OCI-LY7 (cell line): ENCODE measurements around the gene SEMA6B. TPM values are rescaled to one million over a fixed set of nuclear protein-coding genes. Genes with fewer than 3 reads are reported as not detected.

Source experiments
- BruUV-seq: library from RNA; stranded (reverse); fragments of 400-500 nt; replicated peaks from 2 replicates; lab custom pipeline; 2021; lab: Mats Ljungman, UMichigan
- CTCF ChIA-PET: fragments of 300-600 bp; sonication (Branson Sonifier 250); formaldehyde crosslinking; loops from one replicate; lab custom pipeline; 2022; ENCODE audit warnings: antibody characterized with exemption; ENCODE audit not compliant: unreplicated experiment; lab: Charles Lee
- POLR2A ChIA-PET: fragments of 300-600 bp; sonication (Branson Sonifier 250); formaldehyde crosslinking; loops from one replicate; lab custom pipeline; 2022; ENCODE audit warnings: antibody characterized with exemption; lab: Charles Lee
- DNase-seq: peaks from one replicate; pipeline ENCODE4 v3.0.0-alpha.2; 2015; ENCODE audit warnings: low spot score
- H2AFZ ChIP-seq: fragments of 200-600 bp; sonication (generic), shearing (Covaris generic); 2 replicates; pipeline ENCODE4 v1.6.1; 2014; ENCODE audit warnings: mild to moderate bottlenecking, antibody characterized with exemption, low read length, moderate library complexity
- H3K27ac ChIP-seq: fragments of 200-600 bp; sonication (generic); 2 replicates; pipeline ENCODE4 v1.5.1; 2014; ENCODE audit warnings: mixed run types, low read depth, mild to moderate bottlenecking, moderate library complexity, low read length, inconsistent platforms; ENCODE audit not compliant: poor library complexity, severe bottlenecking
- H3K36me3 ChIP-seq: fragments of 200-600 bp; sonication (generic); 2 replicates; pipeline ENCODE4 v1.6.1; 2014; ENCODE audit warnings: mild to moderate bottlenecking, antibody characterized with exemption, low read length, moderate library complexity, mixed read lengths; ENCODE audit not compliant: insufficient read depth
- H3K4me1 ChIP-seq: fragments of 200-600 bp; sonication (generic); 2 replicates; pipeline ENCODE4 v1.5.1; 2014; ENCODE audit warnings: mild to moderate bottlenecking, low read length; ENCODE audit not compliant: insufficient read depth, poor library complexity, severe bottlenecking
- H3K4me2 ChIP-seq: fragments of 200-600 bp; sonication (generic); 2 replicates; pipeline ENCODE4 v1.6.1; 2014; ENCODE audit warnings: mild to moderate bottlenecking, low read length
- H3K4me3 ChIP-seq: fragments of 200-600 bp; sonication (generic); 2 replicates; pipeline ENCODE4 v1.5.1; 2014; ENCODE audit warnings: mild to moderate bottlenecking, low read depth, low read length; ENCODE audit not compliant: poor library complexity, severe bottlenecking
- H3K79me2 ChIP-seq: fragments of 200-600 bp; sonication (generic); 2 replicates; pipeline ENCODE4 v1.6.1; 2016; ENCODE audit warnings: low read depth, mild to moderate bottlenecking, low read length, moderate library complexity, mixed read lengths; ENCODE audit not compliant: insufficient read depth
- H3K9me2 ChIP-seq: fragments of 200-600 bp; sonication (generic); 2 replicates; pipeline ENCODE4 v1.6.1; 2016; ENCODE audit warnings: mild to moderate bottlenecking, low read length, mixed read lengths; ENCODE audit not compliant: insufficient read depth
- H3K9me3 ChIP-seq: fragments of 200-600 bp; sonication (generic); 2 replicates; pipeline ENCODE4 v1.6.1; 2014; ENCODE audit warnings: mild to moderate bottlenecking, mixed run types, low read length, mixed read lengths
- H4K20me1 ChIP-seq: fragments of 200-600 bp; sonication (generic); 2 replicates; pipeline ENCODE4 v1.6.1; 2014; ENCODE audit warnings: mild to moderate bottlenecking, antibody characterized with exemption, low read length, moderate library complexity, mixed read lengths; ENCODE audit not compliant: insufficient read depth
- EZH2phosphoT487 ChIP-seq: fragments of 200-600 bp; sonication (generic); IDR thresholded peaks from 2 replicates; pipeline ENCODE4 v1.6.1; 2018; ENCODE audit warnings: low read depth, borderline replicate concordance, mild to moderate bottlenecking, mixed run types, antibody characterized with exemption, low read length, moderate library complexity, mixed read lengths
- intact Hi-C: fragments of 100-400 bp; cut with micrococcal nuclease; formaldehyde crosslinking; loops from one replicate; pipeline ENCODE4 v1.10.0; 2022; ENCODE audit not compliant: unreplicated experiment
- total RNA-seq, 2 experiments: library from RNA; depleted of rRNA in 1 of 2; stranded (reverse); fragments of >200 nt in 1 of 2; shearing (Covaris generic) in 1 of 2; gene quantifications; 2 replicates each; pipeline ENCODE4 v1.2.3, GENCODE V29; 2014 to 2022
- TF ChIP-seq, protein P1 (sequence below): fragments of 200-600 bp; sonication (generic); conservative IDR thresholded peaks from 2 replicates; pipeline ENCODE4 v1.5.1; 2014; ENCODE audit warnings: mild to moderate bottlenecking, antibody characterized with exemption, low read length, moderate library complexity, mixed read lengths

SEMA6B gene
- total RNA-seq, 2 experiments from 2014 or later = not detected

DNA sequence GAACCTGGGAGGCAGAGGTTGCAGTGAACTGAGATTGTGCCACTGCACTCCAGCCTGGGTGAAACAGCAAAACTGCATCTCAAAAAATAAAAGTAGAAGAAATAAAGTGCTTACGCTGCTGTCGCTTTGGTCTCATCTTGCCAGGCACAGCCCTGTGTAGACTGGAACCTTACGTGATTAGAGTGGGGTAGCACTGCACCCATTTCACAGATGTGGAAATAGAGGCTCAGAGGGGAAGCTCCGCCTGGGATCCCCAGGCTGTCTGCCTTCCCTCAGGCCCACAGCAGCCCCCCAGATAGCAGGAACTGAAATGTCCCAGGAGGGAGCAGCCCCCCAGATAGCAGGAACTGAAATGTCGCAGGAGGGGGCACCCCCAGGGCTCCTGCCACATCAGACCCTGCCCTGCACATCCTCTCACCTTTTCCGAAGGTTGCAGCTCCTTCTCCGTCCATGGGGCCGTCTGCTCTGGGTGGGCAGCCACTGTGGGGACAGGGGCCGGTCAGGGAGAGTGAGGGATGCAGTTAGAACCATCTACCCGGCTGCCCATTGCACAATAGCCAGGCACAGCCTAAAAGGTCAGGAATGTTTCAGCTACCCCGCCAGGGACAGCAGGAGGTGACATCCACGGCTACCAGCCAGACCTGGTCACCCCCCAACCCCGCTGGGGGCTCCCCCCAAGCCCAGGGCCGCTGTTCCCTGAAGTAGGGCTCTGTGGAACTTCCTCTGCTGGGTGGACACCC is 43.1 kb downstream of the SEMA6B start:
- Histone ChIP-seq H3K36me3 (no peaks in the 10 kb centered on the region), H2AFZ (no peak overlapping the region), H3K79me2 (no peaks in the 10 kb centered on the region), H3K27ac (no peak overlapping the region), H3K9me2 (no peaks in the 10 kb centered on the region), H3K4me3 (no peak overlapping the region), H3K4me2 (no peak overlapping the region), H3K4me1 (no peaks in the 10 kb centered on the region), H4K20me1 (no peaks in the 10 kb centered on the region), H3K9me3 (no peaks in the 10 kb centered on the region)
- intact Hi-C loops = no loop called here
- no peak for DNase-seq
- CTCF ChIA-PET = no interaction called here
- BruUV-seq = no TSS peak
- POLR2A ChIA-PET = no interaction called here
- TF ChIP-seq EZH2phosphoT487 = no peak
- TF ChIP-seq, protein P1, sequence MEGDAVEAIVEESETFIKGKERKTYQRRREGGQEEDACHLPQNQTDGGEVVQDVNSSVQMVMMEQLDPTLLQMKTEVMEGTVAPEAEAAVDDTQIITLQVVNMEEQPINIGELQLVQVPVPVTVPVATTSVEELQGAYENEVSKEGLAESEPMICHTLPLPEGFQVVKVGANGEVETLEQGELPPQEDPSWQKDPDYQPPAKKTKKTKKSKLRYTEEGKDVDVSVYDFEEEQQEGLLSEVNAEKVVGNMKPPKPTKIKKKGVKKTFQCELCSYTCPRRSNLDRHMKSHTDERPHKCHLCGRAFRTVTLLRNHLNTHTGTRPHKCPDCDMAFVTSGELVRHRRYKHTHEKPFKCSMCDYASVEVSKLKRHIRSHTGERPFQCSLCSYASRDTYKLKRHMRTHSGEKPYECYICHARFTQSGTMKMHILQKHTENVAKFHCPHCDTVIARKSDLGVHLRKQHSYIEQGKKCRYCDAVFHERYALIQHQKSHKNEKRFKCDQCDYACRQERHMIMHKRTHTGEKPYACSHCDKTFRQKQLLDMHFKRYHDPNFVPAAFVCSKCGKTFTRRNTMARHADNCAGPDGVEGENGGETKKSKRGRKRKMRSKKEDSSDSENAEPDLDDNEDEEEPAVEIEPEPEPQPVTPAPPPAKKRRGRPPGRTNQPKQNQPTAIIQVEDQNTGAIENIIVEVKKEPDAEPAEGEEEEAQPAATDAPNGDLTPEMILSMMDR = no peak

DNA sequence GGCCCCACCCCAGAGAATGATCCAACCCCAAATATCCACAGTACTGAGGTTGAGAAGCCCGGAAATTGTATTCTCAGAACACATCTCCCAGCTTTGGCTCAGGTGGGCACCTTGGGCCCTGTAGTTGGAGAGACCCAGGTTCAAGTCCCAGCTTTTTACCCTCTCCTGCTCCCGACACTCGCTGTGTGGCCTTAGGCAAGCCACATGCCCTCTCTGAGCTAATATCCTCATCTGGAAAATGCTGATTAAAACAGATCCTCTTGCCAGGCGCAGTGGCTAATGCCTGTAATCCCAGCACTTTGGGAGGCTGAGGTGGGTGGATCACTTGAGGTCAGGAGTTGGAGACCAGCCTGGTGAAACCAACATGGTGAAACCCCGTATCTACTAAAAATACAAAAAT is 43.8 kb downstream of the SEMA6B start:
- intact Hi-C loops = no loop called here
- no peak for DNase-seq
- Histone ChIP-seq H3K4me1 (no peaks in the 10 kb centered on the region), H3K9me3 (no peaks in the 10 kb centered on the region), H3K4me2 (no peak overlapping the region), H3K9me2 (no peaks in the 10 kb centered on the region), H4K20me1 (no peaks in the 10 kb centered on the region), H3K27ac (no peak overlapping the region), H3K79me2 (no peaks in the 10 kb centered on the region), H2AFZ (no peak overlapping the region), H3K4me3 (no peak overlapping the region), H3K36me3 (no peaks in the 10 kb centered on the region)
- TF ChIP-seq, protein P1 = no peak
- TF ChIP-seq EZH2phosphoT487 = no peak
- ChIA-PET CTCF (no interaction called here), POLR2A (no interaction called here)
- BruUV-seq = no TSS peak

DNA sequence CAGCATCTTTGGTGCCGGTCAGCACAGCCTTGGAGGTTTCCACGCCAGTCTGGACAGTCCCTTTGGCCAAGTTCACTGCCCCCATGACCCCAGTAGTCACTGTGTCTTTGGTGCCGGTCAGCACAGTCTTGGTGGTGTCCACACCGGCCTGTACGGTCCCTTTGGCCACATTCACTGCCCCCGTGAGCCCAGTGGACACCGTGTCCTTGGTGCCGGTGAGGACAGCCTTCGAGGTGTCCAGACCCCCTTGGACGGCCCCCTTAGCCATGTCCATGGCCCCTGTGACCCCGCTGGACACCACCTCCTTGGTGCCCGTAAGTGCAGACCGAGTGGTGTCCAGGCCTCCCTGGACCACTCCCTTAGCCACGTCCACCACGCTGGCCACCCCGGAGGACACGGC is 46.2 kb downstream of the SEMA6B start:
- Histone ChIP-seq H3K27ac (no peak overlapping the region), H3K9me2 (no peaks in the 10 kb centered on the region), H3K9me3 (no peaks in the 10 kb centered on the region), H3K4me2 (no peak overlapping the region), H3K79me2 (no peaks in the 10 kb centered on the region), H3K36me3 (no peaks in the 10 kb centered on the region), H2AFZ (no peak overlapping the region), H3K4me1 (no peaks in the 10 kb centered on the region), H3K4me3 (no peak overlapping the region), H4K20me1 (no peaks in the 10 kb centered on the region)
- no peak for DNase-seq
- ChIA-PET CTCF (no interaction called here), POLR2A (no interaction called here)
- intact Hi-C loops = no loop called here
- no peak for TF ChIP-seq EZH2phosphoT487
- TF ChIP-seq, protein P1 = no peak
- BruUV-seq = no TSS peak
